GM19397 (cell line): ENCODE data around the gene VARS1.
"Not testable (repeated sequence)": the region's sequence is repeated elsewhere in the genome, so short reads cannot be mapped to it uniquely, and the experiment has no call there.

Source experiments
- ATAC-seq: cut with Tn5 transposase; IDR thresholded peaks from one replicate; pipeline ENCODE4 v1.9.1; 2021; ENCODE audit warnings: mild to moderate bottlenecking, moderate library complexity; ENCODE audit not compliant: unreplicated experiment

The VARS1 gene

GRCh38 chr6:31795616-31796298 is at the start of gene VARS1:
TSS of gene VARS1 (minus strand) at chr6:31795752. CDS start at chr6:31795217, 535 bp downstream.
- peak; percentile 87 for ATAC-seq

GRCh38 chr6:31844507-31844906 is 49.0 kb upstream of the VARS1 start:
- no peak for ATAC-seq

- ATAC-seq: no peak
These were observed 46.5 kb upstream of the VARS1 start for GRCh38 chr6:31842053-31842452.

GRCh38 chr6:31839779-31840126 is 44.2 kb upstream of the VARS1 start:
- ATAC-seq: not testable (repeated sequence)

GRCh38 chr6:31838968-31839367 is 43.4 kb upstream of the VARS1 start:
- no peak for ATAC-seq

GRCh38 chr6:31838114-31838553 is 42.6 kb upstream of the VARS1 start:
- ATAC-seq: not testable (repeated sequence)

GRCh38 chr6:31837369-31838113 is 42.0 kb upstream of the VARS1 start:
- no peak for ATAC-seq

- no peak for ATAC-seq
These were observed 41.2 kb upstream of the VARS1 start for GRCh38 chr6:31836474-31837368.

GRCh38 chr6:31836047-31836473 is 40.5 kb upstream of the VARS1 start:
- ATAC-seq: no peak

- ATAC-seq: no peak
These were observed 39.1 kb upstream of the VARS1 start for GRCh38 chr6:31834367-31835250.

- ATAC-seq: no peak
These were observed 36.0 kb upstream of the VARS1 start for GRCh38 chr6:31831350-31832215.

GRCh38 chr6:31830886-31831335 is 35.4 kb upstream of the VARS1 start:
- no peak for ATAC-seq

- ATAC-seq: no peak
These were observed 34.2 kb upstream of the VARS1 start for GRCh38 chr6:31829633-31830283.

- ATAC-seq: peak; percentile 76
These were observed 31.9 kb upstream of the VARS1 start, which contains the start of gene HSPA1B for GRCh38 chr6:31827286-31828079. TSS of gene HSPA1B (plus strand) at chr6:31827738. CDS start at chr6:31827951, 213 bp downstream.

GRCh38 chr6:31826793-31827285 is 31.3 kb upstream of the VARS1 start:
- peak; percentile 7 for ATAC-seq

- no peak for ATAC-seq
These were observed 30.0 kb upstream of the VARS1 start for GRCh38 chr6:31825553-31825952.

- not testable (repeated sequence) for ATAC-seq
These were observed 28.1 kb upstream of the VARS1 start for GRCh38 chr6:31823592-31824196.
